EL (cell line): ENCODE results near the gene FSD1L.
"Not testable (repeated sequence)": the region's sequence is repeated elsewhere in the genome, so short reads cannot be mapped to it uniquely, and the experiment has no call there.

Experiments
- DNase-seq: peaks from one replicate; pipeline ENCODE4 v3.0.0-alpha.2; 2016

FSD1L gene

DNA sequence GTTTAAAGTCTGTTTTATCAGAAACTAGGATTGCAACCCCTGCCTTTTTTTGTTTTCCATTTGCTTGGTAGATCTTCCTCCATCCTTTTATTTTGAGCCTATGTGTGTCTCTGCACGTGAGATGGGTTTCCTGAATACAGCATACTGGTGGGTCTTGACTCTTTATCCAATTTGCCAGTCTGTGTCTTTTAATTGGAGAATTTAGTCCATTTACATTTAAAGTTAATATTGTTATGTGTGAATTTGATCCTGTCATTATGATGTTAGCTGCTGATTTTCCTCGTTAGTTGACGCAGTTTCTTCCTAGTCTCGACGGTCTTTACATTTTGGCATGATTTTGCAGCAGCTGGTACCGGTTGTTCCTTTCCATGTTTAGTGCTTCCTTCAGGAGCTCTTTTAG, 132.1 kb downstream of the FSD1L start:
- not testable (repeated sequence) for DNase-seq

DNA sequence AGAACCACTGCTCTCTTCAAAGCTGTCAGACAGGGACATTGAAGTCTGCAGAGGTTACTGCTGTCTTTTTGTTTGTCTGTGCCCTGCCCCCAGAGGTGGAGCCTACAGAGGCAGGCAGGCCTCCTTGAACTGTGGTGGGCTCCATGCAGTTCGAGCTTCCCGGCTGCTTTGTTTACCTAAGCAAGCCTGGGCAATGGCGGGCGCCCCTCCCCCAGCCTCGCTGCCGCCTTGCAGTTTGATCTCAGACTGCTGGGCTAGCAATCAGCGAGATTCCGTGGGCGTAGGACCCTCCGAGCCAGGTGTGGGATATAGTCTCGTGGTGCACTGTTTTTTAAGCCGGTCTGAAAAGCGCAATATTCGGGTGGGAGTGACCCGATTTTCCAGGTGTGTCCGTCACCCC, 133.7 kb downstream of the FSD1L start:
- DNase-seq, result not testable (repeated sequence)

DNA sequence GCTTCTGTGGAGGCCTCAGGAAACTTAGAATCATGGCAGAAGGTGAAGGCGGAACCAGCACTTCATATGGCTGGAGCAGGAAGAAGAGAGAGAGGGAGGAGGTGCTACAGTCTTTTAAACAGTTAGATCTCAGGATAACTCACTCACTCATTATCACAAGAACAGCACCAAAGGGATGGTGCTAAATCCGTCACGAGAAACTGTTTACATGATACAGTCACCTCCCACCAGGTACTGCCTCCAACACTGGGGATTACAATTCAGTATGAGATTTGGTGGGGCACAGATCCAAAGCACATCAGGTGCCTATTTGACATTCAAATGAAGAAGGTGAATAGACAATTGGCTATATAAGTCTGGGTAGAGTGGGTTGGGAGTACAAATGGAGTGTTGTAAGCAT, 145.3 kb downstream of the FSD1L start:
- no peak for DNase-seq
